GM15510 (cell line): ENCODE data around the gene CGAS.

Experiments used
- POLR2A ChIP-seq: IDR thresholded peaks from 3 replicates; pipeline ENCODE4 v1.6.1; 2011; ENCODE audit warnings: borderline replicate concordance; ENCODE audit not compliant: insufficient read length; ENCODE audit errors: extremely low read depth

The CGAS gene

GRCh38 chr6:73452107-73452461 is at the start of gene CGAS:
Gene CGAS, minus strand, starts transcription at chr6:73452297. Its CDS starts 116 bp downstream, at chr6:73452181.
- peak; percentile 72 for TF ChIP-seq POLR2A

- no peak for TF ChIP-seq POLR2A
These were observed 45.8 kb upstream of the CGAS start for GRCh38 chr6:73497915-73498314.

GRCh38 chr6:73491377-73491776 is 39.3 kb upstream of the CGAS start:
- TF ChIP-seq POLR2A: no peak

GRCh38 chr6:73487473-73487872 is 35.4 kb upstream of the CGAS start:
- no peak for TF ChIP-seq POLR2A

- TF ChIP-seq POLR2A: no peak
These were observed 32.3 kb upstream of the CGAS start for GRCh38 chr6:73484438-73484837.

- TF ChIP-seq POLR2A: no peak
These were observed 29.9 kb upstream of the CGAS start for GRCh38 chr6:73481969-73482368.

DNA sequence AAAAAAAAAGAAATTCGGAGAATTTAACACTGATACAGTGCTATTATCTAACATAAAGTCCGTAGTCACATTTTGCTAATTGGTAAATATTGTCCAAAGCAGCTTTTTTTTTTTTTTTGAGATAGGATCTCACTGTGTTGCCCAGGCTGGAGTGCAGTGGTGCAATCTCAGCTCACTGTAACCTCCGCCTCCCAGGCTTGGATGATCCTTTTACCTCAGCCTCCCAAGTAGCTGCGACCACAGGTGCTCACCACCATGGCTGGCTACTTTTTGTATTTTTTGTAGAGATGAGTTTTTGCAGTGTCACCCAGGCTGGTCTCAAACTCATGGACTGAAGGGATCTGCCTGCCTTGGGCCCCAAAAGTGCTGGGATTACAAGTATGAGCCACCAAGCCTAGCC is 25.3 kb upstream of the CGAS start:
- no peak for TF ChIP-seq POLR2A

GRCh38 chr6:73476723-73477122 is 24.6 kb upstream of the CGAS start:
- TF ChIP-seq POLR2A: no peak

DNA sequence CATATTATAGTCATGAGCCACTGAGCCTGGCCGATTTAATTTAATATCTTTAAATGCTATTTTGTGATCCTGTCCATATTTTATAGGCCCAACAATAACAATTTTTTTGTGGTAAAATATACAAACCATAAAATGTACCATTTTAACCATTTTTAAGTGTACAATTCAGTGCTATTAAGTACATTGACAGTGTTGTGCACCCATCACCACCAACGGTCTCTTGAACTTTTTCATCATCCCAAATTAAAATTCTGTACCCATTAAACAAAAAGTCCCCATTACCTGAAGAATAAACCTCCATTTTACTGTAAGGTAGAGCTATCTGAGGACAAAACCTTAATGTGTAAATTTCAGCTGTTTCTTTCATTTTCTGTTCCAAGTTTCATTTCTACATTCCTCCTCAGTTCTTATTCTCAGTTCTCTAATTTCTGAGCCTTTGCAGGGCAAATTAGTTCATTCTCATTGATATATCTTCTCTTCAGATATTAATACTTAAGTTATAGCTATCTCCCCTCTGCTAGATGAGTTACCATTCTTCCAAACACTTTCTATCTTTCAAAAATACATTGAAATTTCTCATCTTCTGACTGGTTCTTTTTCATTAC is 19.7 kb upstream of the CGAS start:
- no peak for TF ChIP-seq POLR2A

- peak; percentile 68 for TF ChIP-seq POLR2A
These were observed 9.6 kb upstream of the CGAS start, which contains the start of gene MTO1 for GRCh38 chr6:73461537-73462350. Gene MTO1, plus strand, starts transcription at chr6:73461737. Its CDS starts 118 bp downstream, at chr6:73461855.

DNA sequence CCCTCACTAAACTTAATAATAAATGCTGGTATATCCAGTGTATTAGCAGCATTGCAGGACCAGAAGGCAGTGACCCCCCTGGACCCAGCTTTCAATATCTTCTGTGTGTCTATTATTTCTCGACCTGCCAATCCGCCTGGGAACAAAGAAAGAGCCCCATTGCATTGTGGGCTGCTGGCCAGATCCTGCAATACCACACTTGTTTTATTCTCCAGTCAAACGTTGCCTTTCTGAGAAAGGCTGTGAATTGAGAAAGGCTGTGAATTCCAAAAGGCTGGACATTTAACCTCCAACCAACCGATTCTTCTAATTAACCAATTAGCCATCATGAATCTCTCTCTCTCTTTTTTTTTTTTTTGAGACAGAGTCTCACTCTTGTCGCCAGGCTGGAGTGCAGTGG is 8.0 kb upstream of the CGAS start:
- no peak for TF ChIP-seq POLR2A

DNA sequence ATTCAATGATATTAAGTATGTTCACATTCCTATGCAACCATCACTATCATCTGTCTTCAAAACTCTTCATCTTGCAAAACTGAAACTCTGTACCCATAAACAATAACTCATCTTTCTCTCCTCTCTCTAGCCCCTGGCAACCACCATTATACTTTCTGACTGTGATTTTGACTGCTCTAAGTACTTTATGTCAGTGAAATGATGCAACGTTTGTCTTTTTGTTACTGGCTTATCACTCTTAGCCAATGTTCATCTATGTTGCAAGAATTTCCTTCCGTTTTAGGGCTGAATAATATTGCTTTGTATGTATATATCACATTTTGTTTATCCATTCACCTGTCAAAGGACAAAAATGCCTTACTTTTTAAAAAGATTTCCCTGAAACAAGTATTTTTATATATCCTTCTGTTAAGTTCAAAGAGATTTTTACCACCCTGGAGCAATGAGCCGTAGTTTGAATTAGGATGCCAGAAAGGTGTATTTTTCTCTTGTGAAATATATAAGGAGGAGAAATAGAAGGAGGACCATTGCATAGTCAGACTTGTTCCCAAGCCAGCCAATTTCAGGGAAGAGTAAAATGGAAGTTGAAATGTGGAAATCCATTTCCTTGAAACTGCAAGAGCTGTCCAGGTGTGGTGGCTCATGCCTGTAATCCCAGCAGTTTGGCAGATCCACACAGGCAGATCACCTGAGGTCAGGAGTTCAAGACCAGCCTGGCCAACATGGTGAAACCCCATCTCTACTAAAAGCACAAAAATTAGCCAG is 4.0 kb upstream of the CGAS start:
- no peak for TF ChIP-seq POLR2A

DNA sequence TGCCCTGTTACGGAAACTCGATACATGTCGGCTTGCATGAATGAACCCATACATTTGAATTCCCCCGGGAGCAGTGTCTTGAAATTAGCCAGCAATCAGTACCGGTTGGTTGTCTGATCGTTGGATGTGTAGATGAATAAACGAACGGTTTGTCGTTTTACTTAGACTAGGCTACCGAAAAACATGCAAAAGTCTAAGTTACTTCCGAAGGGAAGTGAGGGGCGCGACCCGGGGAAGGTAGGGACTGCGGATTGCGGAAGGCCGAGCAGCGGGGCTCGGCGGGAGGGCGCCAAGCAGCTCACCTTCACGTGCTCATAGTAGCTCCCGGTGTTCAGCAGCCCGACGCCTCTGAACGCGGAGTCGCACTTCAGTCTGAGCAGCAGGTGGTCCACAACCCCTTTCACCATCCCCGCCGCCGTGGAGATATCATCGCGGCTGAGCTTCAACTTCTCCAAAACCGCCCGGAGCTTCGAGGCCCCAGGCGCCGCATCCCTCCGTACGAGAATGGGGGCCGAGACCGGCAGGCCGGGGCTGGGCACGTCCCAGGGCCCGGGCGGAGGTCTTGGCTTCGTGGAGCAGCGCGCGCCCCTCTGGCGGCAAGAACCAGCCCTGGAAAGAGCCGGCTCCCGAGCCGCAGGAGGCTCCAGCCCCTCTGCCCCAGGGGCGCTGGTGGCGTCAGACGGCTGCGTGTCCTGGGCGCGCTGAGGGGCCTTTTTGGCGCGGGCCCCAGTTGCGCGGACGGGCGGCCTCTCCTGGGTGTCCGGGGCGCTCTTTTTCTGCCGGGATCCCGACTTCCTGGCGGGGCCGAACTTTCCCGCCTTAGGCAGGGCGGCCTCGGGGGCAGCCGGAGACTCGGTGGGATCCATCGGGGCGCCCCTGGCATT is 632 bp downstream of the CGAS start:
- peak; percentile 60 for TF ChIP-seq POLR2A

DNA sequence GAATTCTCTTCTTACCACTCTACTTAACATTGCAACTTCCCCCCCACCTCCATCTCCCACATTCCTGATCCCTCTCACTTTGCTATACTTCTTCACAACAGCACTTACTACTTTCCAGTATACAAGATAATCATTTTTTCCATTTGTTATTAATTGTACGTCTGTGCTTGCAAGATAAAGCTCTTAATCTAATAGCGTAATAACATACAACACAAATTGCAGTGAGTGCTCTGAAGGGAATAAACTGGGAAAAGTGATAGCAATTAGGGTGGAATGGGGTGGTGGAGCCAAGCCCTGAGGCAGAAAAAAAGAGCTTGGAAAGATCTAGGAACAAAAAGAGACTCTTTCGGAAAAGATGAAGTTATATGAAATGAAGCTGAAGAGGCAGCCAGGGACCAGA is 8.5 kb downstream of the CGAS start:
- TF ChIP-seq POLR2A: no peak
